PC-9 (cell line): ENCODE measurements around the gene MTMR8. TPM values are rescaled to one million over a fixed set of nuclear protein-coding genes. Genes with fewer than 3 reads are reported as not detected.

Experiments used
- BruUV-seq: library from RNA; stranded (reverse); fragments of 400-500 nt; replicated peaks from 2 replicates; lab custom pipeline; 2021; lab: Mats Ljungman, UMichigan
- CTCF ChIA-PET: fragments of 300-600 bp; sonication (Branson Sonifier 250); formaldehyde crosslinking; loops from one replicate; lab custom pipeline; 2022; ENCODE audit warnings: antibody characterized with exemption; lab: Charles Lee
- POLR2A ChIA-PET: fragments of 300-600 bp; sonication (Branson Sonifier 250); formaldehyde crosslinking; loops from one replicate; lab custom pipeline; 2022; ENCODE audit warnings: antibody characterized with exemption; ENCODE audit not compliant: unreplicated experiment; lab: Charles Lee
- DNase-seq, 2 experiments: peaks; one replicate each; pipeline versions ENCODE4 v3.0.0 to v3.0.0-alpha.2; 2015 to 2022; ENCODE audit warnings: mixed read lengths in 1 of 2
- H2AFZ ChIP-seq: fragments of 200-600 bp; sonication (generic); 2 replicates; pipeline ENCODE4 v1.8.1; 2017; ENCODE audit warnings: antibody characterized with exemption
- H3F3A ChIP-seq: fragments of 200-600 bp; sonication (generic); 2 replicates; pipeline ENCODE4 v1.8.1; 2017; ENCODE audit warnings: antibody characterized with exemption, mild to moderate bottlenecking, low read depth; ENCODE audit not compliant: insufficient read depth
- H3K27ac ChIP-seq: fragments of 200-600 bp; sonication (generic); 2 replicates; pipeline ENCODE4 v1.6.1; 2016; ENCODE audit warnings: mixed run types
- H3K27me3 ChIP-seq: fragments of 200-600 bp; sonication (generic); 2 replicates; pipeline ENCODE4 v1.6.1; 2016; ENCODE audit warnings: low read depth, mixed run types; ENCODE audit not compliant: insufficient read depth
- H3K36me3 ChIP-seq: fragments of 200-600 bp; sonication (generic); 2 replicates; pipeline ENCODE4 v1.6.1; 2016; ENCODE audit warnings: low read depth, mixed run types
- H3K4me1 ChIP-seq: fragments of 200-600 bp; sonication (generic); replicated peaks from 2 replicates; pipeline ENCODE4 v1.6.1; 2016; ENCODE audit warnings: mixed run types; ENCODE audit not compliant: insufficient read depth
- H3K4me2 ChIP-seq: fragments of 200-600 bp; sonication (generic); 2 replicates; pipeline ENCODE4 v1.6.1; 2017; ENCODE audit warnings: mixed run types
- H3K4me3 ChIP-seq: fragments of 200-600 bp; sonication (generic); 2 replicates; pipeline ENCODE4 v1.6.1; 2016; ENCODE audit warnings: mixed run types
- H3K79me2 ChIP-seq: fragments of 200-600 bp; sonication (generic); 2 replicates; pipeline ENCODE4 v1.6.1; 2017; ENCODE audit warnings: low read depth, mixed run types
- H3K9me2 ChIP-seq: fragments of 200-600 bp; sonication (generic); 2 replicates; pipeline ENCODE4 v1.8.1; 2017; ENCODE audit warnings: mild to moderate bottlenecking; ENCODE audit not compliant: insufficient read depth
- H3K9me3 ChIP-seq: fragments of 200-600 bp; sonication (generic); 2 replicates; pipeline ENCODE4 v1.8.1; 2016; ENCODE audit warnings: low read depth; ENCODE audit not compliant: insufficient read depth
- H4K20me1 ChIP-seq: fragments of 200-600 bp; sonication (generic); 2 replicates; pipeline ENCODE4 v1.8.1; 2017; ENCODE audit not compliant: insufficient read depth
- EZH2 ChIP-seq: fragments of 200-600 bp; sonication (generic); IDR thresholded peaks from 2 replicates; pipeline ENCODE4 v1.8.0; 2017; ENCODE audit warnings: antibody characterized with exemption, low read depth
- intact Hi-C: fragments of 100-400 bp; cut with micrococcal nuclease; formaldehyde crosslinking; loops from one replicate; pipeline ENCODE4 v1.10.0; 2022; ENCODE audit not compliant: unreplicated experiment
- total RNA-seq: library from RNA; stranded (reverse); gene quantifications from 2 replicates; pipeline ENCODE4 v1.2.3, GENCODE V29; 2021
- TF ChIP-seq, protein P1 (sequence below): fragments of 200-600 bp; sonication (generic); conservative IDR thresholded peaks from 2 replicates; pipeline ENCODE4 v1.6.1; 2017; ENCODE audit warnings: mixed run types, antibody characterized with exemption, mild to moderate bottlenecking, moderate library complexity

Gene MTMR8
- total RNA-seq, 1 experiment from 2014 or later, result 1.9 TPM

DNA sequence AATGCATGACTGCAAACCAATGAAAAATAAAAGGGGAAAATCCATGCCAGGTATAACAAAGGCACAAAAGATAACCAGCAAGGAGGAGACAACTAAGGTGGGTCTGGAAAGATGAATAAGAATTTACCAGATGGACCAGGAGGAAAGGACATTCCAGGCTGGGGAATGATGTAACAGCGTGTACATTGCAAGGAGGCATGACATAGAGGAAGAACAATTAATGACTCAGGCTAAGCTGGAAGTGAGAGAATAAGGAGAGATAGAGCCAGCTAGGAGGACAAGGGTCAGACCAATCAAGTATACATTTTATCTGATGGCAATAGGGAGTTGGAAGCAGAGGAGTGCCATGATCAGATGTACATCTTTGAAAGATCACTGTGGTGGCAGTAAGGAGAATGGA, 57.0 kb downstream of the MTMR8 start:
- no peaks in the 10 kb centered on the region for H3K36me3 ChIP-seq
- H3K4me3 ChIP-seq, result no peak overlapping the region
- H2AFZ ChIP-seq, result no peak overlapping the region
- no peak overlapping the region for H3K4me2 ChIP-seq
- H3K9me3 ChIP-seq, result no peaks in the 10 kb centered on the region
- no peaks in the 10 kb centered on the region for H3K4me1 ChIP-seq
- no peaks in the 10 kb centered on the region for H3K9me2 ChIP-seq
- ChIA-PET POLR2A (no interaction called here), CTCF (no interaction called here)
- intact Hi-C loops, result no loop called here
- H3F3A ChIP-seq, result no peaks in the 10 kb centered on the region
- H3K27me3 ChIP-seq, result no peaks in the 10 kb centered on the region
- BruUV-seq, result no TSS peak
- DNase-seq, result no peak
- no peaks in the 10 kb centered on the region for H4K20me1 ChIP-seq
- H3K79me2 ChIP-seq, result no peaks in the 10 kb centered on the region
- no peak overlapping the region for H3K27ac ChIP-seq
- TF ChIP-seq EZH2, result no peak
- TF ChIP-seq, protein P1, sequence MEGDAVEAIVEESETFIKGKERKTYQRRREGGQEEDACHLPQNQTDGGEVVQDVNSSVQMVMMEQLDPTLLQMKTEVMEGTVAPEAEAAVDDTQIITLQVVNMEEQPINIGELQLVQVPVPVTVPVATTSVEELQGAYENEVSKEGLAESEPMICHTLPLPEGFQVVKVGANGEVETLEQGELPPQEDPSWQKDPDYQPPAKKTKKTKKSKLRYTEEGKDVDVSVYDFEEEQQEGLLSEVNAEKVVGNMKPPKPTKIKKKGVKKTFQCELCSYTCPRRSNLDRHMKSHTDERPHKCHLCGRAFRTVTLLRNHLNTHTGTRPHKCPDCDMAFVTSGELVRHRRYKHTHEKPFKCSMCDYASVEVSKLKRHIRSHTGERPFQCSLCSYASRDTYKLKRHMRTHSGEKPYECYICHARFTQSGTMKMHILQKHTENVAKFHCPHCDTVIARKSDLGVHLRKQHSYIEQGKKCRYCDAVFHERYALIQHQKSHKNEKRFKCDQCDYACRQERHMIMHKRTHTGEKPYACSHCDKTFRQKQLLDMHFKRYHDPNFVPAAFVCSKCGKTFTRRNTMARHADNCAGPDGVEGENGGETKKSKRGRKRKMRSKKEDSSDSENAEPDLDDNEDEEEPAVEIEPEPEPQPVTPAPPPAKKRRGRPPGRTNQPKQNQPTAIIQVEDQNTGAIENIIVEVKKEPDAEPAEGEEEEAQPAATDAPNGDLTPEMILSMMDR, result no peak

DNA sequence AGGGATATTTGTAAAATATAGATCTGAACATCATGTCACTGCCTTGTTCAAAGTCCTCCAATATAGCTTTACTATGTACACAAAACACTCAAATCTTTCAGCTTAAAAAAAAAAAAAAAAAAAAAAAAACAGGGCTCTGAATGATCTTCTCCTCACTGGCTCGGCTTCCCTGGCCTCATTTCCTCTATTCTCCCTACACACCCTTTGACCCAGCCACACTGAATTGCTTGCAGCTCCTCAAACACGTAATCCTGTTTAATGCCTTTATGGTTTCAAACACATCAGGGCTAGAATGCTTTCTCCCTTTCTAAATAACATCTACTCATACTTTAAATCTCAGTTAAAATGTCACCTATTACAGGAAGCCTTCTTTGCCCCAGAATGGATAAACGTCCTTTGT, 60.8 kb downstream of the MTMR8 start:
- Histone ChIP-seq H3K4me2 (no peak overlapping the region), H3K27me3 (no peaks in the 10 kb centered on the region), H3K36me3 (no peaks in the 10 kb centered on the region), H3K9me2 (no peaks in the 10 kb centered on the region), H3K27ac (no peak overlapping the region), H3K4me3 (no peak overlapping the region), H3K9me3 (no peaks in the 10 kb centered on the region), H3K4me1 (no peaks in the 10 kb centered on the region), H3F3A (no peaks in the 10 kb centered on the region), H3K79me2 (no peaks in the 10 kb centered on the region), H4K20me1 (no peaks in the 10 kb centered on the region), H2AFZ (no peak overlapping the region)
- POLR2A ChIA-PET, result no interaction called here
- intact Hi-C loops, result no loop called here
- no peak for DNase-seq
- BruUV-seq, result no TSS peak
- TF ChIP-seq EZH2, result no peak
- TF ChIP-seq, protein P1, result no peak
- CTCF ChIA-PET, result no interaction called here

DNA sequence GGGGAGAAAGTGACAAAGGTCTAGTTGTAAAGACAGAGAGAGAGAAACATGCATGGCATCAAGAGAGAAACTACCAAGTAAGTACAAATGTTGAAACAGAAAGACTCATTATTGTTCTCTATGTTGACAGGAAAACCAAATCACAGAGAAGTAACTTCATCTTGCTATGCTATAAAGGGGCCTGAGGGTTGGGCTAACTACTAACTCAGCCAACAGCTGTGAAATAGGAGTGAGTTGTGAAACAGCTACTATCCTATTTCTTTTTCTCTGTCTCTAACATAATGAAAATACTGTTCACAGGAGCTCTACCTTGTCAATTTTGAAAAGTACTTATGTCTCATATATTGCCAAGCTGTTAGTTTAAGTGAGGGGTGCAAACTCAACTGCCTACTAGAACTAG, 65.0 kb downstream of the MTMR8 start:
- intact Hi-C loops, result no loop called here
- H3K4me1 ChIP-seq, result no peaks in the 10 kb centered on the region
- TF ChIP-seq, protein P1, result no peak
- no peak for TF ChIP-seq EZH2
- H3F3A ChIP-seq, result no peaks in the 10 kb centered on the region
- H4K20me1 ChIP-seq, result no peaks in the 10 kb centered on the region
- H3K4me2 ChIP-seq, result no peak overlapping the region
- ChIA-PET CTCF (no interaction called here), POLR2A (no interaction called here)
- H3K79me2 ChIP-seq, result no peaks in the 10 kb centered on the region
- no peak for DNase-seq
- no peaks in the 10 kb centered on the region for H3K9me3 ChIP-seq
- no peaks in the 10 kb centered on the region for H3K27me3 ChIP-seq
- H3K36me3 ChIP-seq, result no peaks in the 10 kb centered on the region
- no peak overlapping the region for H3K4me3 ChIP-seq
- H2AFZ ChIP-seq, result no peak overlapping the region
- H3K27ac ChIP-seq, result no peak overlapping the region
- BruUV-seq, result no TSS peak
- no peaks in the 10 kb centered on the region for H3K9me2 ChIP-seq
